ENCODE measurements around the gene METTL8.

- TF ChIP-seq POLR2A (IDR thresholded peaks at IDR 0.05; ENCODE audit: low read length) (no peak), USF2 (IDR thresholded peaks at IDR 0.05) (no peak), ZFP36 (IDR thresholded peaks at IDR 0.05; ENCODE audit: borderline replicate concordance, partially characterized antibody) (no peak), KDM5A (IDR thresholded peaks at IDR 0.05) (no peak), CTCF (IDR thresholded peaks at IDR 0.05) (no peak)
Observed at GRCh38 chr2:171475979-171476378, 42.2 kb upstream of the METTL8 start.

Measured in A549 (cell line).